Ovary (tissue), 9 donors: ENCODE measurements around the gene EXOC2. TPM values are rescaled to one million over a fixed set of nuclear protein-coding genes. Genes with fewer than 3 reads are reported as not detected.

ENCODE experiments used
- DNase-seq, 5 donors: peaks; one replicate each; pipeline ENCODE4 v3.0.0-alpha.2; 2019 to 2020
- H3K27ac ChIP-seq, 2 donors: fragments of 200-600 bp; one replicate each; pipeline versions ENCODE4 v1.5.1 to v1.8.0; 2019 to 2022
- H3K27me3 ChIP-seq: fragments of 200-600 bp; one replicate; pipeline ENCODE4 v1.8.0; 2022
- H3K36me3 ChIP-seq: fragments of 200-600 bp; sonication (generic); one replicate; pipeline ENCODE4 v1.5.1; 2019
- H3K4me1 ChIP-seq: one replicate; pipeline ENCODE4 v1.8.1; 2013; ENCODE audit warnings: mild to moderate bottlenecking, moderate library complexity; ENCODE audit not compliant: insufficient read depth
- H3K4me3 ChIP-seq: fragments of 200-600 bp; sonication (generic); one replicate; pipeline ENCODE4 v1.5.1; 2017
- H3K9me3 ChIP-seq, 2 donors: fragments of 200-600 bp in 1 of 2; sonication (generic) in 1 of 2; one replicate each; pipeline versions ENCODE4 v1.5.1 to v1.8.1; 2013 to 2019; ENCODE audit warnings: mild to moderate bottlenecking in 1 of 2, moderate library complexity in 1 of 2
- EP300 ChIP-seq: sonication (generic); formaldehyde crosslinking; IDR thresholded peaks from one replicate; pipeline ENCODE4 v1.6.1; 2017; ENCODE audit warnings: antibody characterized with exemption
- POLR2A ChIP-seq: fragments of 450-650 bp; IDR thresholded peaks from one replicate; pipeline ENCODE4 v1.6.1; 2017; ENCODE audit warnings: antibody characterized with exemption, mild to moderate bottlenecking, moderate library complexity
- WGBS, 3 donors: extraction: QIAGEN DNeasy Blood & Tissue Kit in 1 of 3; methylation state at CpG; one replicate each; pipeline versions ENCODE4 v1.1.5 to v1.1.7; 2013 to 2017; 5-methylcytosine and 5-hydroxymethylcytosine counted together
- intact Hi-C, 4 donors: fragments of 100-400 bp; cut with DNase I; formaldehyde crosslinking; loops; one replicate each; pipeline versions ENCODE4 v1.11.0 to v1.15.1; 2022 to 2023
- polyA plus RNA-seq, 2 donors: library from polyadenylated mRNA; stranded (reverse); fragments of 200-250 nt in 1 of 2; fragments of 350-450 nt in 1 of 2; fragmentation: Illumina TruSeq in 1 of 2; extraction: RNeasy Lipid Tissue Mini Kit (QIAGEN cat#74804) in 1 of 2; gene quantifications; one replicate each; pipeline ENCODE4 v1.2.3, GENCODE V29; 2013 to 2014
- total RNA-seq, 7 donors: library from RNA; depleted of rRNA in 2 of 7; stranded (reverse); fragments of >200 nt in 2 of 7; fragmentation: NEBNext Ultra II Directional in 3 of 7; extraction: Animal tissue kit (Norgen Biotek cat#: 25700) in 3 of 7; gene quantifications; one replicate each; pipeline versions ENCODE4 v1.1.0 to v1.2.4, GENCODE V29; 2016 to 2023
- TF ChIP-seq, protein P1 (sequence below), 3 donors: fragments of 450-650 bp in 2 of 3; fragments of 200-600 bp in 1 of 3; IDR thresholded peaks; one replicate each; pipeline versions ENCODE4 v1.5.1 to v1.8.0; 2016 to 2022; ENCODE audit warnings: antibody characterized with exemption in 3 of 3, mild to moderate bottlenecking in 1 of 3
- donor health status: DM: no; HTN: no; CAD: no; lungs with moderate emphysema.
- donor health status: DM: no; HTN: no; CAD: no.
- donor health status: Bipolar disorder and iron deficiency.
- donor health status: DM: yes; HTN: yes; CAD: no.
- donor health status: DM: no; HTN: no; CAD: no.
- donor health status: DM: yes; HTN: yes; CAD: no.

EXOC2 gene
- total and polyA plus RNA-seq, 9 donors: 7.5 to 17.3 (median 14.2) TPM

DNA sequence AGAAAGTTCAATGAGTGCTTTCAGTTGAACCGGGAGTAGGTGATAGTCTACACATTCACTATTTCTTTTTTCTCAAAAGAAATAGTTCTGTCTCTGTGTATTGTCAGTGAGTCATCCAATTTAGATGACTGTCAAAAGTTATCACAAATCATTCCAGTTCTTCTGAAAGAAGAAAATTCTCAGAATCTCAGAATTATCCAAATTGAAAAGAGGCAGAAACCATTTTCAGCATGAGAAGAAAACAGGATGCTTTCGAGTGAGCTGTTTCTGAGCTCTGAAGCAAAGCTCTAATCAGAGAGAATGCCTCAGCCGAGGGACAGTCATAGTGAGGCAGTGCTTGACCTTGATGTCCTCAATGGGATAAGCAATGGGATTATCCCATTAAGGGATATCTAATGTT is 134.0 kb downstream of the EXOC2 start:
- Histone ChIP-seq H3K36me3 (no peaks in the 10 kb centered on the region), H3K9me3 (no peaks in the 10 kb centered on the region), H3K4me1 (no peaks in the 10 kb centered on the region), H3K27ac (no peak overlapping the region), H3K4me3 (no peak overlapping the region), H3K27me3 (no peaks in the 10 kb centered on the region)
- no peak for DNase-seq
- TF ChIP-seq, protein P1, sequence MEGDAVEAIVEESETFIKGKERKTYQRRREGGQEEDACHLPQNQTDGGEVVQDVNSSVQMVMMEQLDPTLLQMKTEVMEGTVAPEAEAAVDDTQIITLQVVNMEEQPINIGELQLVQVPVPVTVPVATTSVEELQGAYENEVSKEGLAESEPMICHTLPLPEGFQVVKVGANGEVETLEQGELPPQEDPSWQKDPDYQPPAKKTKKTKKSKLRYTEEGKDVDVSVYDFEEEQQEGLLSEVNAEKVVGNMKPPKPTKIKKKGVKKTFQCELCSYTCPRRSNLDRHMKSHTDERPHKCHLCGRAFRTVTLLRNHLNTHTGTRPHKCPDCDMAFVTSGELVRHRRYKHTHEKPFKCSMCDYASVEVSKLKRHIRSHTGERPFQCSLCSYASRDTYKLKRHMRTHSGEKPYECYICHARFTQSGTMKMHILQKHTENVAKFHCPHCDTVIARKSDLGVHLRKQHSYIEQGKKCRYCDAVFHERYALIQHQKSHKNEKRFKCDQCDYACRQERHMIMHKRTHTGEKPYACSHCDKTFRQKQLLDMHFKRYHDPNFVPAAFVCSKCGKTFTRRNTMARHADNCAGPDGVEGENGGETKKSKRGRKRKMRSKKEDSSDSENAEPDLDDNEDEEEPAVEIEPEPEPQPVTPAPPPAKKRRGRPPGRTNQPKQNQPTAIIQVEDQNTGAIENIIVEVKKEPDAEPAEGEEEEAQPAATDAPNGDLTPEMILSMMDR (IDR thresholded peaks at IDR 0.05): no peak
- no peak for TF ChIP-seq POLR2A
- TF ChIP-seq EP300: no peak
- intact Hi-C loops: no loop called here
- 87 to 94% (median 88%) methylated on average over 3 of the region's 3 CpGs for WGBS, 3 donors

DNA sequence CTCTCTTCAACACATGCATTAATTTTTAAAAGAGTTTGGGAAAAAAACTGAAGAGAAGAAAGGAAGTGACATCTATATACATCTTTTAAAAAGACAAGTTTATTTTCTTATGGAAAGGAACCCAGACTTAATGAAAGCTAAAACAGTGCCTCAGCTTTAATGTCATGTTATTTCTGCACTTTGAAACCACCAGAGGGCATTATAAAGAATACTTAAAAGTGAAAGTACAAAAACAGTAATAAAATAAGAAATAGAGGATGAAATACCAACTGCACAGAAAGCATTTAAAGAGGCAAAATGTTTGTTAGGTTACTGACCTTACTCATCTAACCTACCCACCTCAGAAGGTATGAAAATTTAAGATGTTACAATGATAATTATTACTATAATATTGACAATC is 134.8 kb downstream of the EXOC2 start:
- Histone ChIP-seq H3K4me3 (no peak overlapping the region), H3K4me1 (no peaks in the 10 kb centered on the region), H3K9me3 (no peaks in the 10 kb centered on the region), H3K27me3 (no peaks in the 10 kb centered on the region), H3K27ac (no peak overlapping the region), H3K36me3 (no peaks in the 10 kb centered on the region)
- intact Hi-C loops: no loop called here
- no peak for DNase-seq
- TF ChIP-seq, protein P1 (IDR thresholded peaks at IDR 0.05): no peak
- no peak for TF ChIP-seq POLR2A
- no peak for TF ChIP-seq EP300

DNA sequence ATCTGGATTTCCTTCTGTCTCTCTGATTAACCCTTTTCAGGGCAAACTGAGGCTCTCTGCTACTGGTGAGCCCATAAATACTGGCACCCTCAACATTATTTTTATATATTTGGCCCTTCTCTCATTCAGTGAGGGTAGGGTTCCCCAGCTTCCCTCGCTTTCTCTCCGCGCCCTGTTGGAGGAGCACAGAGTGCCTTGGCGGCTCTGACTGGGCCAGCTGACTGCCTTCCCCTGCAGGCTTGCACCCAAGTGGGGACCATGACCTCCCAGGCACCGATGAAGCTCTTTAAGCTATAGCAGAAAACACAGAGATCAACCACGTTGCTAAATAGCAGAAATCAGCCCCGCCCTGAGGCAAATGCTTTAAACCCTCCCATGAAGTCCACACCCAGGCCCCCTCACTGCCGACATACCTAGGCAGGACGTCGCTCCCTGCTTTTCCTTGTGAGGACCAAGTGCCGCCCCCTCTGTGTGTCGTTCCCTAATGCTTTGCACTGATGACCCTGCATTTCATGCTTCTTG is 141.0 kb downstream of the EXOC2 start:
- H3K36me3 ChIP-seq: no peaks in the 10 kb centered on the region
- TF ChIP-seq POLR2A (no peak), EP300 (no peak)
- TF ChIP-seq, protein P1 (IDR thresholded peaks at IDR 0.05): no peak

DNA sequence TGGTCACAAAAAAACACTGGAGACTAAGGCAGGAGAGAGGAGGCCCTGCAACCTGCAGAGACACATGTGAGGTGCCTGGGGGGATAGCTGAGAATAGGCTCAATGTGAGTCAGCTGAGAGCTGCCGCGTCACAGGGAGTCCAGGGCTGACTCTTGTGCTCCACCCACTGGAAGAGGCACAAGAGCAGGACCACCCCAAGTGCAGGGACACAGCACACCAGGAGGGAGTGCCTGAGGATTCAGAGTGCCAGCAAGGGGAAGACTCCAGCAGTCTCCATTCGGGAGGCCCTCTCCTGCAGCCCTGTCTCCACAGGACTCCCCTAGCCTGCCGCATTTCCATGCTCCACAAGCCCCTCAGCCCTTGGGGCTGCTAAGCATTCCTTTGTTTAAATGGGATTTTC is 141.5 kb downstream of the EXOC2 start:
- no peak for TF ChIP-seq EP300
- H3K4me1 ChIP-seq: no peaks in the 10 kb centered on the region
- no peak overlapping the region for H3K27ac ChIP-seq
- WGBS, 3 donors: 83 to 93% (median 91%) methylated on average over 4 of the region's 4 CpGs
- no peak for DNase-seq
- no peaks in the 10 kb centered on the region for H3K27me3 ChIP-seq
- no peak overlapping the region for H3K4me3 ChIP-seq
- intact Hi-C loops: no loop called here
- no peaks in the 10 kb centered on the region for H3K9me3 ChIP-seq
- no peaks in the 10 kb centered on the region for H3K36me3 ChIP-seq

More for the DNA sequence above, 141.0 kb downstream of the EXOC2 start:
- no peaks in the 10 kb centered on the region for H3K27me3 ChIP-seq
- no peak overlapping the region for H3K27ac ChIP-seq
- intact Hi-C loops: no loop called here
- H3K4me3 ChIP-seq: no peak overlapping the region
- no peaks in the 10 kb centered on the region for H3K4me1 ChIP-seq
- no peak for DNase-seq
- H3K9me3 ChIP-seq: no peaks in the 10 kb centered on the region
- WGBS, 3 donors: 92 to 96% (median 94%) methylated on average over 12 of the region's 12 CpGs

DNA sequence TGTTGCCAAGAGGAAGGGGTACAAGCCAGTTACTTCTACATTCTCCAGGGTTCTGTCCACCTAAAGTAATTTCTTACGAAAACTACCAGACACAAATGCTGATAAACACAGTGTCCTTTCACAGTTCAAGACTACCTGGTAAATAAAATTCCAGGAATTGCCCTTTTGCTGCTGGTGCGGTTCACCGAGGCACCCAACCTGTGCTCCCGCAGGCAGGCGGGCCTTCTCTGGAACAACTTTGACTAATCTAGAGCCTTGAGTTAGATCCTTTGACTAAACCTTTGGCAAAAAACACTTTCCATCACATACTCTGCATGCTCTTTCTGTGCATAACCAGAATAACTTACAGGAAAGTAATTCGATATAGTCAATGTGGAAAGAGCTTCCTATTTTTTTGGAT is 143.0 kb downstream of the EXOC2 start:
- H3K4me3 ChIP-seq: no peak overlapping the region
- intact Hi-C loops: no loop called here
- no peaks in the 10 kb centered on the region for H3K36me3 ChIP-seq
- TF ChIP-seq, protein P1 (IDR thresholded peaks at IDR 0.05): no peak
- TF ChIP-seq POLR2A (no peak), EP300 (no peak)
- no peak overlapping the region for H3K27ac ChIP-seq
- H3K27me3 ChIP-seq: no peaks in the 10 kb centered on the region
- no peaks in the 10 kb centered on the region for H3K9me3 ChIP-seq
- DNase-seq: no peak
- H3K4me1 ChIP-seq: no peaks in the 10 kb centered on the region
- 94% methylated on average over 6 of the region's 6 CpGs for WGBS, 3 donors
